Suprapubic skin (tissue), 4 donors: ENCODE results near the gene MTERF2.

Source experiments
- EP300 ChIP-seq: sonication (generic); formaldehyde crosslinking; IDR thresholded peaks from one replicate; pipeline ENCODE4 v1.6.1; 2017; ENCODE audit warnings: antibody characterized with exemption
- POLR2A ChIP-seq, 2 donors: fragments of 450-650 bp; IDR thresholded peaks; one replicate each; pipeline ENCODE4 v1.6.1; 2017; ENCODE audit warnings: antibody characterized with exemption in 2 of 2, mild to moderate bottlenecking in 2 of 2, moderate library complexity in 2 of 2
- POLR2AphosphoS5 ChIP-seq, 3 donors: sonication (generic); formaldehyde crosslinking; IDR thresholded peaks; one replicate each; pipeline ENCODE4 v1.6.1; 2017; ENCODE audit warnings: antibody characterized with exemption in 3 of 3
- TF ChIP-seq, protein P1 (sequence below), 2 donors: fragments of 200-600 bp in 1 of 2; fragments of 450-650 bp in 1 of 2; sonication (generic) in 1 of 2; IDR thresholded peaks; one replicate each; pipeline ENCODE4 v1.5.1; 2016 to 2019; ENCODE audit warnings: antibody characterized with exemption in 2 of 2, mild to moderate bottlenecking in 1 of 2, moderate library complexity in 1 of 2

DNA sequence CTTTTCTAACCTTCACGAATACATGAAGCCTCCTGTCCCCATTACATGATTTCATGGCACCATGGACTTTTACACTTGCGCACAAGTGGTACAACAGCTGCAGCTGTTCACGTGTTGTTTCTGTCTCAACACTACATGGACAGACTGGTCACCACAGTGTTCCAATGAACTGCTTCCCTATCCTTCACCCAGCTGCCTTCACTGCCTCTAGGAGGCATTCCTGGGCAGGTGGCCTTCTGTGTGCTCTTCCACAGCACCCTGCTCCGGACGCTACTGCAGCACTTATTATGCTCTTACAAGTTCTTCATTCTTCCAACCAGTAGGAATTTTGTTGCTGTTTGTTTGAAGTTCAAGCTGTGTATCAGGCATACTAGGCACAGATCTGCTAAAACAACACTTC is 1.5 kb downstream of the MTERF2 start:
- TF ChIP-seq, protein P1, sequence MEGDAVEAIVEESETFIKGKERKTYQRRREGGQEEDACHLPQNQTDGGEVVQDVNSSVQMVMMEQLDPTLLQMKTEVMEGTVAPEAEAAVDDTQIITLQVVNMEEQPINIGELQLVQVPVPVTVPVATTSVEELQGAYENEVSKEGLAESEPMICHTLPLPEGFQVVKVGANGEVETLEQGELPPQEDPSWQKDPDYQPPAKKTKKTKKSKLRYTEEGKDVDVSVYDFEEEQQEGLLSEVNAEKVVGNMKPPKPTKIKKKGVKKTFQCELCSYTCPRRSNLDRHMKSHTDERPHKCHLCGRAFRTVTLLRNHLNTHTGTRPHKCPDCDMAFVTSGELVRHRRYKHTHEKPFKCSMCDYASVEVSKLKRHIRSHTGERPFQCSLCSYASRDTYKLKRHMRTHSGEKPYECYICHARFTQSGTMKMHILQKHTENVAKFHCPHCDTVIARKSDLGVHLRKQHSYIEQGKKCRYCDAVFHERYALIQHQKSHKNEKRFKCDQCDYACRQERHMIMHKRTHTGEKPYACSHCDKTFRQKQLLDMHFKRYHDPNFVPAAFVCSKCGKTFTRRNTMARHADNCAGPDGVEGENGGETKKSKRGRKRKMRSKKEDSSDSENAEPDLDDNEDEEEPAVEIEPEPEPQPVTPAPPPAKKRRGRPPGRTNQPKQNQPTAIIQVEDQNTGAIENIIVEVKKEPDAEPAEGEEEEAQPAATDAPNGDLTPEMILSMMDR (IDR thresholded peaks at IDR 0.05), result no peak
- TF ChIP-seq EP300, result no peak
- no peak for TF ChIP-seq POLR2A (IDR thresholded peaks at IDR 0.05)
- no peak for TF ChIP-seq POLR2AphosphoS5 (IDR thresholded peaks at IDR 0.05)
